HG03280 (cell line): Measurements from ENCODE around the gene WDR18.

Experiments used
- ATAC-seq: cut with Tn5 transposase; IDR thresholded peaks from one replicate; pipeline ENCODE4 v1.9.1; 2021; ENCODE audit warnings: mild to moderate bottlenecking, moderate library complexity; ENCODE audit not compliant: unreplicated experiment

Gene WDR18

DNA sequence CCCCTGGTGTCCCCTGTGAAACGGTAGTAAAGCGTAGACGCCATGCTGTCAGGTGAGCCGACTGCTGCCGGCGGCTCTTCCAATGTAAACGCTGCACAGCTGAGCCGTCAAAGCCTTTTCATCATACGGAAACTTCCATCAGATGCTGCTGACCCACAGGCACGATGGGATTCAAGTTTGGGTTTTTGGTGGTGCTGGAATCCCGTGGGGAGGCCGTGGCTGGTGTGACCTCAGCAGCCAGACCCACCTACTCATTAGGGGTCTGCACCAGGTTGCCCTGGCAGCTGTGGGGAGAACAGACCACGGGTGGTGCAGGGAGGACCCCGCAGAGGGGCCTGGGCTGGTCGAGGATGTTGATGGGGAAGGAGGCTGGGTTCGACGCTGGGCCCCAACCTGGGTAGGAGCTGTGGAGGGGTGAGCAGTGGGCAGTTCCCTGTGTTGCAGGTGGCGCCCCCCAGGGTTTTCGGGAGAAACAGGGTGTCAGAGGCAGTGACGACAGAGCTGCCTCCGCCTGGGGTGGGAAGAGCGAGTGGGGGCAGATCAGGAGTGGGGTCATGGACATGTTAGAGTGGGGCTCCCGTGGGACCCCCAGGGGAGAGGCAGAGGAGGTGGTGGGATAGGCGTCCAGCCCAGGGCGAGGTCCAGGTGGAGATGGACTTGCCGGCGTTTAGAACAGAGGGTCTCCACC lies 22.7 kb downstream of the WDR18 start:
- ATAC-seq, result no peak

DNA sequence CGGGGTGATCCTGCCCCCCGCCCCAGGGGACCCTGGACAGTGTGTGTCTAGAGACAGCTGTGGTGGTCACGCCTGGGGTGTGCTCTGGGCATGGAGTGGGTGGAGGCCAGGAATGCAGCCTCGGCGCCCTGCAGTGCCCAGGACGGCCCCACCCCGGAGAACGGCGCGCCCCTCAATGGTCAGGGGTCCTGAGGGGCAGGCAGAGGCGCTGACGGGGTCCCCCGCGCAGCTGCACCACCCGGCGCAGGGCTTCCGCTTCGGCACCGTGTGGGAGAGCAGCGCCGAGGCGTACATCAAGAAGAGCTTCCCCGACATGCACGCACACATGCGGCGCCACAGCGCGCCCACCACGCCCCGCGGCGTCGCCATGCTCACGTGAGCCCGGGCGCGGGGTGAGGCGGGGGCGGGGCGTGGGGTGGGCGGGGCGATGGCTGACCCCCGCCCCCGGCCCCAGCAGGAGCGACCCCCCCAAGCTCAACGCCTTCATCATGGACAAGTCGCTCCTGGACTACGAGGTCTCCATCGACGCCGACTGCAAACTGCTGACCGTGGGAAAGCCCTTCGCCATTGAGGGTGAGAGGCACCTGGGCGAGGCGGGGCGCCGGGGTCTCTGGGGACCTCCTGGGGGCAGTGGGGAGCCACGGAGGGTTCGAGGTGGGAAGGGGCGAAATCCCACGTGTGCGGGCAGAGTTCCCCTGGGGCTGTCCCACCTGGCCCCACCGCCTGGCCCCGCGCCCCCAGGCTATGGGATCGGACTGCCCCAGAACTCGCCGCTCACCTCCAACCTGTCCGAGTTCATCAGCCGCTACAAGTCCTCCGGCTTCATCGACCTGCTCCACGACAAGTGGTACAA lies 23.5 kb downstream of the WDR18 start:
- ATAC-seq, result no peak

DNA sequence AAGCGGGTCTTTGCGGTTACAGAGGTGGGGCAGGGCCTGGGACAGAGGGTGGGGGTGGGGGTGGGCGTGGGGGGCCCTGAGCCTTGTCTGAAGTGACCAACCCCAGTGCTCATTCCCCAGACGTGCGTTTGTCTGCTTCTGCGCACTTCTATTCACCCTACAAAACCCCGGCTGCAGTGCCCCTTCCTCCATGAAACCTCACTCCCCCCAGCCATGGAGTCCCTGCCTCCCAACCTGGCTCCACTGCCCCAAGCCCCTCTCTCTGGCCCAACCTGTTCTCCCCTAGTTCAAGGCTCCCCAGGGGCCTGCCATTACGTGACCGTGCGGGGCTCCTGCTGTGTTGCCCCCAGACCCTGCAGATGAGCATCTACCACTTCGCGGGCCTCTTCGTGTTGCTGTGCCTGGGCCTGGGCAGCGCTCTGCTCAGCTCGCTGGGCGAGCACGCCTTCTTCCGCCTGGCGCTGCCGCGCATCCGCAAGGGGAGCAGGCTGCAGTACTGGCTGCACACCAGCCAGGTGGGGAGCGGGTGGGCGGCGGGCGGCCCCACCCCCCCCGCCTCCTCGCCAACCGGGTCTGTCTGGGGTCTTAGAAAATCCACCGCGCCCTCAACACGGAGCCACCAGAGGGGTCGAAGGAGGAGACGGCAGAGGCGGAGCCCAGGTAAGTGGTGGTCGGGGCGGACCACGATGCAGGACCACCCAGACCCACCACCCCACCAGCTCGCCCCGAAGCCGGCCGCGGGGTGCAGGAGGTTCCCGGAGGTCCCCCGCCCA lies 24.3 kb downstream of the WDR18 start:
- ATAC-seq, result no peak

DNA sequence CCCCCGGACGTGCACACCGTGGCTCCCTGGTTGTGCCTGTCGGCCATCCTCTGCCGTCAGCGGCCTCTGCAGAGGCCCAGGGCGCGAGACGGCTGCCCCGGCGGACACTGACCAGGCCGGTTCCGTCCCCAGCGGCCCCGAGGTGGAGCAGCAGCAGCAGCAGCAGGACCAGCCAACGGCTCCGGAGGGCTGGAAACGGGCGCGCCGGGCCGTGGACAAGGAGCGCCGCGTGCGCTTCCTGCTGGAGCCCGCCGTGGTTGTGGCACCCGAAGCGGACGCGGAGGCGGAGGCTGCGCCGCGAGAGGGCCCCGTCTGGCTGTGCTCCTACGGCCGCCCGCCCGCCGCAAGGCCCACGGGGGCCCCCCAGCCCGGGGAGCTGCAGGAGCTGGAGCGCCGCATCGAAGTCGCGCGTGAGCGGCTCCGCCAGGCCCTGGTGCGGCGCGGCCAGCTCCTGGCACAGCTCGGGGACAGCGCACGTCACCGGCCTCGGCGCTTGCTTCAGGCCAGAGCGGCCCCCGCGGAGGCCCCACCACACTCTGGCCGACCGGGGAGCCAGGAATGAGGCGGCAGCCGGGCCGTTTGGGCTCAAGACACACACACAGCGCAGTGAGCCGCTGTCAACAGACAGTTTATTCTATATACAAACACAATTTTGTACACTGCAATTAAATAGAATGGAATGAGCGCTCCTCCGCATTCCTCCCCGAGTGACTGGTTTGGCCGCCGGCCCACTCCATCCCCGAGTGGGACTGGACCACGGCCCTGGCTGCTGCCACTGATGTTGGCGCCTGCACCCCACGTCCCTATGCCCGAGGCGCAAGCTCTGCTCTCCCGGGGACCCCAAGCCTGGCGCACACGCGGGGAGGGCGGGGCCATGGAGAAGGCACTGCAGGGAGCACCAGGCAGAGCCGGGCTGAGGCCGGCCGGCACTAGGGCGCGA lies 25.2 kb downstream of the WDR18 start:
- no peak for ATAC-seq

DNA sequence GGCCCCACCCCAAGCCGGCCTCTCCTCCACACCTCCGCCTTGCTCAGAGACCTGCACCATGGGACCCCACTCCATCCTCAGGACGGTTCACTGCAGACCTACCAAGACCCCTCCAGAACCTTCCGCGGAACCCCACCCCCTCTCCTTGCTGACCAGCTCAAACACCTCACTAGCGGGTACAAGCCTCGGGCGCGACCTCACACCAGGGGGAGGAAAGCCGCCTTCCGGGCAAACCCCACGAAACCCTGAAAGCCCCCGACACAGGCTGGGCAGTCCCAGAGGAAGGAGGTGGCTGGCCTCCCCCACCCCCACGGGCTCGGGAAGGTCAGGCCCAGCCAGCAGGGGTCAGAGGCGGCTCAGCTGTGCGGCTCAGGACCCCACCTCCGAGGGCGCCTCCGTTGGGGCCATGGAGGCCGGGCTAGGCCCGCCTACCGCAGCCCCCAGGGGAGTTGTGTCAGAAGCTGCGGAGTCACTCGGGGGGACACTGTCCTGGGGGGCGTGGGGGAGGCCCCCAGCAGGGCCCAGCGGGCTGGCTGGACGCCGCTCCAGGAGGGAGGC lies 25.9 kb downstream of the WDR18 start:
- no peak for ATAC-seq

DNA sequence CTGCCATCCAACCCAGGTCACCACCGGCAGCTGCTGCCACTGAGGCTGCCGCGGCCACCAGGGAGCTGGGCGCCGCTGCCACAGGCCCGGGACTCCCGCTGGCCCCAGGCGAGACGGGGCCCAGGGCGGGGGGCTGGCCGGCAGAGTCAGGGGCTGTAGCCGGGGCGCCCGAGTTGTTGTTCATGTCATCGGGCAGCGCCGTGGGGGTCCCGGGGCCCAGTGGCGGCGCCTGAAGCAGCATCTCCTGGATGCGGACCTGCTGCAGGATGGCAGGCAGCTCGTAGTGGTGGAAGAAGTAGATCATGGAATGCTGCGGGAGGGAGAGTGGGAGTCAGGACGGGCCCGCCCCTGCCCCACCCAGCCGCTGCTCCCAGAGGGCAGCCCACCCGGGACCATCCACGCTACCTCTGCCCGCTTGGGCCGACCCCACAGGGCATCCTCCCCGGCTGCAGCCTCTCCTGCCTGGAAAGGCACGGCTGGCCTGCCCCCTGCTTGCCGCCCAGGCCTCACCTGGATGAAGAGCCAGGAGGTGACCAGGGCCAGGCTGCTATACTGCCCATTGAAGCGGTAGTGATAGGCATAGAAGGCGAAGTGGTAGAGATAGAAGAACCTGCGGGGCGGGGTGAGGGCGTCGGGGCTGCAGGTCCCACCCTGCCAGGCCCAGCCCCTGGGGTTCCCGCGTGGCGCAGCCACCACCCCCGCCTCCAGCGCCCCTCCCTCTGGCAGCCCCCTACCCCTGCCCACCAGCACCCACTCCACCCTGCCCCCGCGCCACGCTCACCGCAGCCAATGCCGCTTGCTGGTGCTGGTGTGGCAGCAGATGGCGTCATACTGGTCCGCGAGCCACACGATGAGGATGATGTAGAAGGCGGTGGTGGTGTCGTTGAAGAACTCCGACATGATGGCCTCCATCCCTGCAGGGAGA lies 26.7 kb downstream of the WDR18 start:
- no peak for ATAC-seq

DNA sequence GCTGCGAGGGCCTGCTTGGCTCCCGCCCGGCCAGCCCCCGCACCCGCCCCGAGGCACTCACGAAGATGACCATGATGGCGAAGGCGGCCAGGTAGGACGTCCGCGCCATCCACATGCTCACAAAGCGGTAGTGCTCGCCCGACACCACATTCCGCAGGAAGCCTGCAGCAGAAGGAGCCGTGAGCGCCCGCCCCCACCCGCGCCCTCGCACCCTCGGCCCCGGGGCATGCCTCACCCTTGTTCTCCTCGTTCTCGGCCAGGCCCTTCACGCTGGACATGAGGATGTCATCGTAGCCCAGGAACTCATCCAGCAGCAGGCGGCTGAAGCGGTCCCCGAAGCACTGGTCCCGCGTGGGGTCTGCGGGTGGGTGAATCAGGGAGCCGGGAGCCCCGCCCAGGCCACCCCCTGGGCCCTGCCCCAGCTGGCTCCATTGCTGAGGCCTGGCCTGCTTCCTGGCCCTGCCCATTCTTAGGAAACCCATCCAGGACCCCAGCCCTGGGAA lies 27.7 kb downstream of the WDR18 start:
- no peak for ATAC-seq

DNA sequence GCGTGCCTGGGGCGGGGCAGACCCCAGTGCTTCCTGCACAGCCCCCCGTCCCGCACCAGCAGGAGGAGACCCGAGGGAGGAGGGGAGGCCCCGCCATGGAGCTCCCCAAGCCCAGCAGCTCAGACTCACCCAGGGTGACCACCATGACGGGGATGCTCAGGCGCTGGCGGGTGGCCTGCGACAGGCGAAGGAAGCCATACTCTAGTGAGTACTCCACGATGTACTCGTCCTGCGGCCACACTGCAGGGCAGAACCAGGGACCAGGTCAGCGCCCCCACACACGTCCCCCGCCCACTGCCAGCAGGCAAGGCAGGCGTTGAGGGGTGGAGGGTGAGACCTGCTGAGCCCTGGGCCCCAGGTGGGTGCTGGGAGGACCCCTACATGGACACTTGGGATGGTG lies 28.2 kb downstream of the WDR18 start:
- no peak for ATAC-seq

DNA sequence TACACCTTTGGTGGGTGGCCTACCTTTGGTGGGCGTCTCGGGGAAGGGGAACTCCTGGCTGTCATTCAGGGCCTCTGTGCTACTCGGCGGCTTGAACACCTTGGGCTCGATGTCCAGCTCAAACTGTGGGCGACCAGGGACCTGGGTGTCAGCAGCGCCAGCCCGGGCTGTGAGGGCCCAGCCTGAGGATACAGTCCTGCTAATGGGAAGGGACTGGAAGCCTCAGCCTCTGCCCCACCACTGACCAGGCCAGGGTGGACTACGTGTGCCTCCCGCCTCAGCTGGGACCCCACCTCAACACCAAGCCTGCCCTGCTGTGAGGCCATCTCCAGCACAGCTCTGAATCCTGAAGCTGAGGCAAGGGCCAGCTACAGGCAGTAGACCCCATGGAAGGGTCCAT lies 29.1 kb downstream of the WDR18 start:
- ATAC-seq, result no peak

DNA sequence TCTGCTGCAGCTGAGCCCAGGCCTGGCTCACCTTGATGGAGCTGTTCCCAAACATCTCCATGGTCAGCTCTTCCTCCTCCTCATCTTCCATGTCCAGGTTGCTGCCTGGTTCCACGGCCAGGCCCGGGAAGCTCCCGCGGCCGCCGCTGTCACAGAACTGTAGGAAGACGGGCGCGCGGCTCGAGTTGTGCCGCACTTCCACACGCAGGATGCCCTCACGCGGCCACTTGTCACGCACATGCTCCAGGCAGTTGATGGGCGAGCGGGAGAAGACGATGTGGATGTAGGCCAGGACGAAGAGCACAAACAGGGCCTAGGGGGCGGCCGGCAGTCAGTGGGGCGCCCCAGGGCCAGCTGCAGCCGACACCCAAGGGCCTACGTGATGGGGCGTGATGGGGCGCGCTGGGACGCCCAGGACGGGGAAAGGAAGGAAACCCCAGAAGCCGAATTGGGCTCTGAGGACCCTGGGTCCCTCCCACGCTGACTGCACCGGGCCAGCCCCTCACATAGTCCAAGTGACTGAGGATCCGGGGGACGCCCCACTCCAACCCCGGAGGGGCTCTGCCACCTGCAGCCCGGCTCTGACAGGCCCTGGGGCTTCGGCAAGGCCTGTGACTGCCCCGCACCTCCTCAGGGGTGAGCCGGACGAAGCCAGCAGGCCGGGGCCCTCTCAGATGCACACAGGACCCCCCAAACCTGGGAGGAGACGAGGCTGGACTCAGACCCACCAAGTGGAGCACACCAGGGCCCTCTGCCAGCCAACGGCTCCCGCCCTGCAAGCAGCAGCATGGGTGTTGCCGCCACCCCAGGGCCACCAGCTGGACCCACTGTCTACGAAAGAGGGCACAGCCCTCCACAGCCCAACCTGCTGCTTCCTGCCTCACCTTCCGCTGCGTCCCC lies 30.3 kb downstream of the WDR18 start:
- ATAC-seq, result no peak

DNA sequence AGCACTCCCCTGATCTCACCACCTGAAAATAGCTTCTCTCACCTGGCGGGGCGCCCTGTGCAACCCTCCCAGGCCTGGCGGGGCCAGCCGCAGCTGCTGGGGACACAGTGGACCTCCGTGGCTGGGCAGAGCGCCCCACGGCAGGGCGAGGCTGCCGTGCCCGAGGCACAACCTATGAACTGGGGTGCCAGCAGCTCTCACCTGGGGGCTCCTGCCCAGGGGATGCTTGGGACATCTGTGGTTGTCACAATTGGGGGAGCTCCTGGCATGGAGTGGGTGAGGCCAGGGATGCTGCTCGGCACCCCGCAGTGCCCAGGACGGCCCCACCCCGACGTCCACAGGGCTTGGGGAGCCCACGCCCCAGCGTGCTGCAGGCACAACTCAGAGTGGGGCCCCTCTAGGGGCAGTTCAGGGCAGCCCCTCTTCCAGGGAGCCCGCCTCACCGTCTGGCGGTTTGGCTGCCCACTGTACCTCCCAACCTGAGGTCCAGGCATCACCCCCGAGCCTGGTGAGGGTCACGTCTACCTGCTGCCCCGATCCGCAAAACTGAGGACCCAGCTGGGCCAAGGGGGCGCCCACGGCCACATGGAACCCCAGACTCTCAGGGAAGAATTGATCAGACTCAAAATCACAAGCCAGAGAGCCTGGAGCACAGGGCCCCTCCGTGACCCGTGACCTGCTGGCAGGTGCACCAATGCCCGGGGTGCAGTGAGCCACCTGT lies 31.1 kb downstream of the WDR18 start:
- no peak for ATAC-seq

DNA sequence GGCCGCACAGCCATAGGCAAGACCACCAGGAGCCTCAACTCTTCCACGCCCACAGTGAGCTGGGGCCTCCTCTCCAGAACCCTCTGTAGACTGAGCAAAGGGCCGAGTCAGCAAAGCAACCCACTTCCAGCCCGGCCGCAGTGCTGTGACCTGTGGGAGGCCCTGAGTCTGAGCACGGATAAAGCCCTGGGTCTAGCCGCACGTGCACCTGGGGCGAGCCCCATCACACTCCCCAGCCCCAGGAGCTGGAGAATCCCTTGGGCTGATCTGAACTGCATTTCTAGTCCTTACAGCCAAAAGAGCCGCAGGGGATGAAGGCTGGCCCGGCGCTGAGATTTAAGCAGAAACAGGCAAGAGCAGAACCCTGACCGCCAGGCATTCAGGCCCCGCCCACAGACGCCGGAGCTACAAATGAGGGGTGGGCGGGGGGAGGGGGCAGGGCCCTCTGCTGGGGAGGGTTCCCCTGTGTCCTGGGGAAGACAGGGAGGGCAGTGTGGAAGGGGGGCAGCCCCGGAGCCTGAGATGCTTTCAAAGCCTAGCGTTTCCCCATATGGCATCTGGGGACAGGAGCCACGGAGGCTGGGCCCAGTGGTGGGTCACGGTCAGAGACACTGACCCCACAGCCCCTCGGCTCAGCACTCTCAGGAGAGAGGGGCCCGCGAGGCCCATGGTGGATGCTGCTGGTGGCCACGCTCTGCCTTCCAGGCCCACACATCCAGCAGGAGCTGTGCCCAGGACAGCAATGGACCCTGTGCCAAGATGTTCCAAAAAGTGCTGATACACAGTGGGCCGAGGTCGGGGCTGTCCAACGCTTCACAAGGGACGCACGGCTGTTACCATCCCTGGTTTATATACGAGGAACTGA lies 31.9 kb downstream of the WDR18 start:
- no peak for ATAC-seq

DNA sequence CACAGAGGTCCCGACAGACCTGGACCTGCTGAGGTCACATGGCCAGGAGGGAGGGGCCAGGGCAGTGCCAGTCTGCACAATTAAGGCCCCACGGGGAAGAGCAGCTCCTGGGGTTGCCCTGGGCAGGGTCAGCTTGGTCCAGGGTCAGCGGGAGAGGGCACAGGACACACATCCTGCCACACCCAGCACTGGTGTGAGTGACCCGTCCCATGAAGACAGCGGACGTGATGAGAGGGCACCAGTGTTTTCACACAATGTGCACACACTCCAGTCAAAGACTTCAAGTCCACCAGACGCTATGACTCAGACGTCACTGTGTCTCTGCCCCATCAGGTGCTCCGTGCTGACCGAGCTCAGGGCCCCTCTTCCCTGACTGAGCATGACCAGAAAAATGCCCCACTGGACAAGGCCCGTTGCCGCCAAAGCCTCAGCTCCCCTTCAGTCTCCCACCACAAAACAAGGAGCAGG lies 32.5 kb downstream of the WDR18 start:
- ATAC-seq, result no peak

DNA sequence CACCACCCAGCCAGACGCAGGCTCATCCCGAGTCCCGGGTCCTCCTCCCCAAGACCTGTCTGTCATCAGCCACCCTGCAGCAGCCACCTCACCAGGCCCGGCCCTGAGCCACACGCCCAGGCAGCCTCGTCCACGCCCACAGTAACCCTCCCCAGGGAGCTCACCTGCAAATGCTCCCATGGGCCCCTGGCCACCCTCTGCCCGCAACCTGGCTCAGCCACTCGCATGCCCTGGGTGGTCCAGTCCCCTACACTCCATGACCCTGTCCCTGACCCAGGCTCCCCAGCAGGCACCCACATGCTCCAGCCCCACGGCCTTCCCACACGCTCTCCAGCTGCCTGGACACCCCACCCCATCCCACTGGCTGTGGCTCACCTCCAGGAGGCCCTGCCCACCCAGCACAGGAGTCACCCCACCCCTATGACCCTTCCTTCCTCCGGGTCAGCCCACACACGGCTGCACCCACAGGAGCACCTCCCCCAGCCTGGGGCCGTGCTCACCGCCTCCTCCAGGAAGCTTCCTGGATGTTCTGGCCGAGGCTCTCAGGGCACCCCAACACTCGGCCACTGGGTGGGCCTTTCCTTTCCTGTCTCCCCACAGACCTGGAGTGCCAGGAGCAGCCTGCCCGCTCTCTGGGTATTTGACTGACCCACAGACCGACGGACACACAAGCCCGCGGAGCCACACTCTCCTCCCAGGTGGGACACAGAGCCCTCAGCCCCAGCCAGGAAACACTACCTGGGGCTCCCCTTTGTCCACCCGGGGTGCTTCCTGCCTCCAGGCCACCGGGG lies 33.2 kb downstream of the WDR18 start:
- no peak for ATAC-seq

DNA sequence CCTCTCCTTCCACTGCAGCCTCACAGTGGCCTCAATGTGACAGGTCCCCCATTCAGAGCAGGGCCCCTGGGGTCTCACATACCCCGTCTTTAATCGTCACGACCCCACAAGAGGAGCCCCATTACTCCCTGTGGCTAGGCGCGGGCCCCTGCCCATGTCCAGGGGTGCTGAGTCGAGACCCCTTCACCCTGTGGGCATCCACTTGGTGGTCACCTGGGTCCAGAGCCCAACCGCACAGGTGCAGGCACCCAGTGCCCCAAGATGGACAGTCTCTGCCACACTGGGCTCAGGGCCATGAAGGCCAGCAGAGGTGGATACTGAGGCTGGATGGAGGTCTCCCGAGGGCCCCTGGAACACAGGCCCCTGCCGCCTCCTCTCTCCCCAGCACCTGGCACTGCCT lies 33.8 kb downstream of the WDR18 start:
- ATAC-seq, result no peak

DNA sequence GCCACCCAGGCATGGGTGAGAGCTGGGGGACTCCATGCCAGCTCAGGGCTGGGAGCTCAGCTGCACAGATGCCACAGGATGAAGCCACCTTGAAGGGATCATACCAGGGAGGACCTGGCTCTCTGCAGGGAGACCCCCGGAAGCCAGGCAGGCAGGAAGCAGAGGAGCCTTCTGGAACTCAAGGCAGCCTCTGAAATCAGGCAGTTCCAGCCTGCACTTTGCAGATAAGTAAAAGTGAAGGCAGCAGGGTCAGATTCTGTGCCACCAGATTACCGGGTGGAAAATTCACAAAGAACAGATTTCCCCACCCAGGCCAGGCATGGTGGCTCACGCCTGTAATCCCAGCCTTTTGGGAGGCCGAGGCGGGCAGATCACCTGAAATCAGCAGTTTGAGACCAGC lies 34.2 kb downstream of the WDR18 start:
- no peak for ATAC-seq
